ENCODE results near the gene TOP3B. TPM values are rescaled to one million over a fixed set of nuclear protein-coding genes. Genes with fewer than 3 reads are reported as not detected.
"Not testable (repeated sequence)": the region's sequence is repeated elsewhere in the genome, so short reads cannot be mapped to it uniquely, and the experiment has no call there.

TOP3B gene
- total and polyA plus RNA-seq, 4 donors, result 11.9 to 34.2 (median 23.0) TPM

DNA sequence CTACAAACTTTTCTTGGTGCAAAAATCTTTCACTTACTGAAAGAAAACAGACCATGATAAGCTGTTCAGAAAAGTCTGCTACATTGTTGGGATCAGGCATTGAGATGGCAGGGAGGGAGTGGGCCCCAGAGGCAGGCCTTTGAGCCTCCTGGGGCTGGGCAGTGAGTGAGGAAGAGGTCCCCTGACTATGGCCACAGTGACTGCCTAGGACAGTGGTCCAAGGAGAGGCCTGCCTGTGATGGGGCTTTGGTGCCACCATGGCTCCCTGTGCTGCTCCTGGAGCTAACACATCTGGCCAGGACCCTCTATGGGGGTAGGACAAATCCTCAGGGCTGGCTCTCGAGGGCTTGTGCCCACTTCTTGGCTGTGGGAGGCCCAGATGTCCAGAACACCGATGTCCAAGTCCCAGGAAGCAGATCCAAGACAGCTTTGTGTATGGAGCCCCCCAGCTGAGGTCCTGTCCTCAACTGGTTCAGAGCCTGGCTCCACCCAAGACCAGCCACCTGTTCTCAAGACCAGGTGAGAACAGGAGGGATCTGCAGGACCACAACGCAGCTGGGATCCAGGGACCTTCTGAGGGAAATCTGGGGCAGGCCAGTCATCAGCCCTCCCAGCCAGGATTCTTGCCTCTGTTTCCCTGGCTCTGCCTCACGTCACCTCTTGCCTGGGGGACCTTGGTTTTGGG is 66.8 kb downstream of the TOP3B start:
- WGBS, 2 donors, result 96 to 98% methylated on average over 4 of the region's 4 CpGs
- Histone ChIP-seq H3K36me3 (ENCODE audit: control insufficient read depth in 4 of 4, insufficient read depth in 4 of 4, low read length in 4 of 4) (peaks cover 0 to 8% (median 0%) of the 10 kb centered on the region in 4 donors), H3K4me3 (no peak overlapping the region), H3K4me1 (ENCODE audit: control insufficient read depth in 5 of 5, insufficient read depth in 5 of 5, low read length in 5 of 5) (peaks cover 0 to 5% (median 3%) of the 10 kb centered on the region in 5 donors), H3K27me3 (ENCODE audit: control insufficient read depth in 3 of 3, insufficient read depth in 3 of 3, low read length in 2 of 3) (no peaks in the 10 kb centered on the region), H3K9ac (ENCODE audit: insufficient read depth in 1 of 2, low read length in 2 of 2) (no peak overlapping the region), H3K27ac (ENCODE audit: low read depth in 1 of 2, low read length in 1 of 2) (no peak overlapping the region), H3K9me3 (ENCODE audit: control insufficient read depth in 4 of 4, insufficient read depth in 3 of 4, low read length in 3 of 4) (no peaks in the 10 kb centered on the region)
- DNase-seq (no peak), ATAC-seq (ENCODE audit: insufficient read depth, low FRiP score) (no peak)
- TF ChIP-seq, protein P1, sequence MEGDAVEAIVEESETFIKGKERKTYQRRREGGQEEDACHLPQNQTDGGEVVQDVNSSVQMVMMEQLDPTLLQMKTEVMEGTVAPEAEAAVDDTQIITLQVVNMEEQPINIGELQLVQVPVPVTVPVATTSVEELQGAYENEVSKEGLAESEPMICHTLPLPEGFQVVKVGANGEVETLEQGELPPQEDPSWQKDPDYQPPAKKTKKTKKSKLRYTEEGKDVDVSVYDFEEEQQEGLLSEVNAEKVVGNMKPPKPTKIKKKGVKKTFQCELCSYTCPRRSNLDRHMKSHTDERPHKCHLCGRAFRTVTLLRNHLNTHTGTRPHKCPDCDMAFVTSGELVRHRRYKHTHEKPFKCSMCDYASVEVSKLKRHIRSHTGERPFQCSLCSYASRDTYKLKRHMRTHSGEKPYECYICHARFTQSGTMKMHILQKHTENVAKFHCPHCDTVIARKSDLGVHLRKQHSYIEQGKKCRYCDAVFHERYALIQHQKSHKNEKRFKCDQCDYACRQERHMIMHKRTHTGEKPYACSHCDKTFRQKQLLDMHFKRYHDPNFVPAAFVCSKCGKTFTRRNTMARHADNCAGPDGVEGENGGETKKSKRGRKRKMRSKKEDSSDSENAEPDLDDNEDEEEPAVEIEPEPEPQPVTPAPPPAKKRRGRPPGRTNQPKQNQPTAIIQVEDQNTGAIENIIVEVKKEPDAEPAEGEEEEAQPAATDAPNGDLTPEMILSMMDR (IDR thresholded peaks at IDR 0.05; ENCODE audit: control extremely low read depth, extremely low read depth), result no peak

DNA sequence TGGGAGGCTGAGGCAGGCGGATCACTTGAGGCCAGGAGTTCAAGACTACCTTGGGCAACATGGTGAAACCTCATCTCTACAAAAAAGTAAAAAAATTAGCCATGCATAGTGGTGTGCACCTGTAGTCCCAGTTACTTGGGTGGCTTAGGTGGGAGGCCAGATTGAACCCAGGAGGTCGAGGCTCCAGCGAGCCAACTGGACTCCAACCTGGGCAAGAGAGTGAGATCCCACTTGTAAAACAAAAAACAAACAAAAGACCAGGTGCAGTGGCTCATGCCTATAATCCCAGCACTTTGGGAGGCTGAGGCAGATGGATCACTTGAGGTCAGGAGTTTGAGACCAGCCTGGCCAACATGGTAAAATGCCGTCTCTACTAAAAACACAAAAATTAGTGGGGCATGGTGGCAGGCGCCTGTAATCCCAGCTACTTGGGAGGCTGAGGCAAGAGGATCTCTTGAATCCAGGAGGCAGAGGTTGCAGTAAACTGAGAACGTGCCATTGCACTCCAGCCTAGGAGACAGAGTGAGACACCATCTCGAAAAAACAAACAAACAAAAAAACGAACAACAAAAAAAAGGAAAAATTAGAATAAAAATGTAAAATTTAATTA is 68.4 kb downstream of the TOP3B start:
- not testable (repeated sequence) for H3K27ac ChIP-seq (ENCODE audit: low read depth in 1 of 2, low read length in 1 of 2); H3K27me3 ChIP-seq (ENCODE audit: control insufficient read depth in 3 of 3, insufficient read depth in 3 of 3, low read length in 2 of 3); DNase-seq; H3K4me3 ChIP-seq; ATAC-seq (ENCODE audit: insufficient read depth, low FRiP score); H3K36me3 ChIP-seq (ENCODE audit: control insufficient read depth in 4 of 4, insufficient read depth in 4 of 4, low read length in 4 of 4); H3K9me3 ChIP-seq (ENCODE audit: control insufficient read depth in 4 of 4, insufficient read depth in 3 of 4, low read length in 3 of 4); H3K9ac ChIP-seq (ENCODE audit: insufficient read depth in 1 of 2, low read length in 2 of 2); H3K4me1 ChIP-seq (ENCODE audit: control insufficient read depth in 5 of 5, insufficient read depth in 5 of 5, low read length in 5 of 5)
- 94 to 96% methylated on average over 8 of the region's 8 CpGs for WGBS, 2 donors

DNA sequence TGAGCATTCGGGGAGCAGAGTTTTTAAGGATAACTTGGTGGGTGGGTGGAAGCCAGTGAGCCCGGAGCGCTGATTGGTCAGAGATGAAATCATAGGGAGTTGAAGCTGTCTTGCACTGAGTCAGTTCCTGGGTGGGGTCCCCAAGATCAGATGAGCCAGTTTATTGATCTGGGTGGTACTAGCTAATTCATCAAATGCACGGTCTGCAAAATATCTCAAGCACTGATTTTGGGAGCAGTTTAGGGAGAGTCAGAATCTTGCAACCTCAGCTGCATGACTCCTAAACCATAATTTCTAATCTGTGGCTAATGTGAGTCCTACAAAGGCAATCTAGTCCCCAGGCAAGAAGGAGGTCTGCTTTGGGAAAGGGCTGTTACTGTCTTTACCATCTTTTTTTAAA is 72.2 kb downstream of the TOP3B start:
- not testable (repeated sequence) for H3K9me3 ChIP-seq (ENCODE audit: control insufficient read depth in 4 of 4, insufficient read depth in 3 of 4, low read length in 3 of 4); H3K4me1 ChIP-seq (ENCODE audit: control insufficient read depth in 5 of 5, insufficient read depth in 5 of 5, low read length in 5 of 5); ATAC-seq (ENCODE audit: insufficient read depth, low FRiP score); H3K27me3 ChIP-seq (ENCODE audit: control insufficient read depth in 3 of 3, insufficient read depth in 3 of 3, low read length in 2 of 3); H3K36me3 ChIP-seq (ENCODE audit: control insufficient read depth in 4 of 4, insufficient read depth in 4 of 4, low read length in 4 of 4); H3K9ac ChIP-seq (ENCODE audit: insufficient read depth in 1 of 2, low read length in 2 of 2); H3K4me3 ChIP-seq; DNase-seq; H3K27ac ChIP-seq (ENCODE audit: low read depth in 1 of 2, low read length in 1 of 2)
- 95% methylated on average over 4 of the region's 4 CpGs for WGBS, 2 donors

DNA sequence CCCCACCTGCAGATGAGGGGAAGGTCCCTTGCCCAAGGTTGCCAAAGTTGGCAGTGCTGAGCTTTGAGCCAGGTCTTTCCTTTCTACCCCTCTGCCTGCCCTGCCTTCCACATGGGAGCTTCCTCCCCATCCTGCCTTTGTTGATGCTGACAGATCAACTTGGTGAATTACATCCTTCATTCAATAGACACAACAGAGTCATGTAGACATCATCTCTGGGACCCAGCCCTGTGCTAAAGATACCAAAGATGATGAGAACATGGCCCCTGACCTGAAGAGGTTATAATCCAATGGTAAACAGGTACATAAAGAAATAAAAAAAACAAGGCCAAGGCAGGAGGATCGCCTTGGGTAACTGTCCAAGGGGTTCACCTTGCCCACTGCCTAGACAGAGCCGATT is 72.7 kb downstream of the TOP3B start:
- 94 to 95% methylated on average over 2 of the region's 2 CpGs for WGBS, 2 donors
- ATAC-seq (ENCODE audit: insufficient read depth, low FRiP score), result no peak
- no peak overlapping the region for H3K27ac ChIP-seq (ENCODE audit: low read depth in 1 of 2, low read length in 1 of 2)
- H3K9me3 ChIP-seq (ENCODE audit: control insufficient read depth in 4 of 4, insufficient read depth in 3 of 4, low read length in 3 of 4), result no peaks in the 10 kb centered on the region
- H3K36me3 ChIP-seq (ENCODE audit: control insufficient read depth in 4 of 4, insufficient read depth in 4 of 4, low read length in 4 of 4), result no peaks in the 10 kb centered on the region
- no peak for DNase-seq
- H3K4me3 ChIP-seq, result no peak overlapping the region
- H3K9ac ChIP-seq (ENCODE audit: insufficient read depth in 1 of 2, low read length in 2 of 2), result no peak overlapping the region
- no peaks in the 10 kb centered on the region for H3K4me1 ChIP-seq (ENCODE audit: control insufficient read depth in 5 of 5, insufficient read depth in 5 of 5, low read length in 5 of 5)
- H3K27me3 ChIP-seq (ENCODE audit: control insufficient read depth in 3 of 3, insufficient read depth in 3 of 3, low read length in 2 of 3), result no peaks in the 10 kb centered on the region
- TF ChIP-seq, protein P1 (IDR thresholded peaks at IDR 0.05; ENCODE audit: control extremely low read depth, extremely low read depth), result no peak

All from lung (tissue), 12 donors.